HG02678 (cell line): ENCODE data around the gene CREB3L2.
"Not testable (repeated sequence)": the region's sequence is repeated elsewhere in the genome, so short reads cannot be mapped to it uniquely, and the experiment has no call there.

ENCODE experiments used
- ATAC-seq: cut with Tn5 transposase; IDR thresholded peaks from one replicate; pipeline ENCODE4 v1.9.1; 2021; ENCODE audit warnings: mild to moderate bottlenecking, moderate library complexity; ENCODE audit not compliant: unreplicated experiment

The CREB3L2 gene

GRCh38 chr7:138014686-138015085 is 12.8 kb upstream of the CREB3L2 start:
- ATAC-seq: no peak

GRCh38 chr7:138014201-138014600 is 12.3 kb upstream of the CREB3L2 start:
- ATAC-seq: not testable (repeated sequence)

GRCh38 chr7:138009350-138009653 is 7.4 kb upstream of the CREB3L2 start:
- ATAC-seq: no peak

GRCh38 chr7:138008588-138009349 is 6.9 kb upstream of the CREB3L2 start:
- peak; percentile 56 for ATAC-seq

- no peak for ATAC-seq
Measured at GRCh38 chr7:138008019-138008587, 6.2 kb upstream of the CREB3L2 start.

- ATAC-seq: no peak
Measured at GRCh38 chr7:138006106-138006505, 4.2 kb upstream of the CREB3L2 start.

- no peak for ATAC-seq
Measured at GRCh38 chr7:138004936-138005335, 3.0 kb upstream of the CREB3L2 start.

- ATAC-seq: no peak
Measured at GRCh38 chr7:138004046-138004445, 2.2 kb upstream of the CREB3L2 start.

- no peak for ATAC-seq
Measured at GRCh38 chr7:138002828-138003189, 923 bp upstream of the CREB3L2 start.

GRCh38 chr7:138002096-138002827 is 376 bp upstream of the CREB3L2 start:
- ATAC-seq: peak; percentile 95

- no peak for ATAC-seq
Measured at GRCh38 chr7:138000081-138000701, 1.7 kb downstream of the CREB3L2 start.

GRCh38 chr7:137999496-138000080 is 2.3 kb downstream of the CREB3L2 start:
- ATAC-seq: no peak

GRCh38 chr7:137998250-137998649 is 3.6 kb downstream of the CREB3L2 start:
- ATAC-seq: no peak

GRCh38 chr7:137996871-137997270 is 5.0 kb downstream of the CREB3L2 start:
- no peak for ATAC-seq

- ATAC-seq: no peak
Measured at GRCh38 chr7:137996386-137996851, 5.5 kb downstream of the CREB3L2 start.

- no peak for ATAC-seq
Measured at GRCh38 chr7:137994216-137994615, 7.7 kb downstream of the CREB3L2 start.

- ATAC-seq: no peak
Measured at GRCh38 chr7:137993395-137993743, 8.5 kb downstream of the CREB3L2 start.

GRCh38 chr7:137992550-137993394 is 9.1 kb downstream of the CREB3L2 start:
- peak; percentile 38 for ATAC-seq

- no peak for ATAC-seq
Measured at GRCh38 chr7:137992104-137992549, 9.8 kb downstream of the CREB3L2 start.

GRCh38 chr7:137990251-137990941 is 11.5 kb downstream of the CREB3L2 start:
- no peak for ATAC-seq
